ENCODE results near the gene MYD88. TPM values are rescaled to one million over a fixed set of nuclear protein-coding genes. Genes with fewer than 3 reads are reported as not detected.

Gene MYD88
- total RNA-seq, 1 experiment from 2014 or later: 14.8 TPM

DNA sequence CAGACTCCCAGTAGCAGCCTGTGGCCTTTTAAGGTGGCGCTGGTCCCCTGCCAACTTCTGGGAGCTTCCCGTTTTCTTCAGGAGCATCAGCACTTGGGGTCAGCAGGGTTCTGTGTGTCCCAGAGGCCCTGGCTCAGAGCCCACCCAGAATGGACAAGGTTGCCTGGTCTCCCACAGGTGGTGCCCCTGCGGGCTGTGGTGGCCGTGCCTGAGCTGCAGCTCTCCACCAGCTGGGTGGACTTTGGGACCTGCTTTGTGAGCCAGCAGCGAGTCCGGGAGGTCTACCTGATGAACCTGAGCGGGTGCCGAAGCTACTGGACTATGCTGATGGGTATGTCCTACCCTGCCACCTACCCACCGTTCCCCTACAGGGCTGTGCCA, 17.0 kb upstream of the MYD88 start (continued):
- TF ChIP-seq SRF (IDR thresholded peaks at IDR 0.05; ENCODE audit: low read depth): no peak

DNA sequence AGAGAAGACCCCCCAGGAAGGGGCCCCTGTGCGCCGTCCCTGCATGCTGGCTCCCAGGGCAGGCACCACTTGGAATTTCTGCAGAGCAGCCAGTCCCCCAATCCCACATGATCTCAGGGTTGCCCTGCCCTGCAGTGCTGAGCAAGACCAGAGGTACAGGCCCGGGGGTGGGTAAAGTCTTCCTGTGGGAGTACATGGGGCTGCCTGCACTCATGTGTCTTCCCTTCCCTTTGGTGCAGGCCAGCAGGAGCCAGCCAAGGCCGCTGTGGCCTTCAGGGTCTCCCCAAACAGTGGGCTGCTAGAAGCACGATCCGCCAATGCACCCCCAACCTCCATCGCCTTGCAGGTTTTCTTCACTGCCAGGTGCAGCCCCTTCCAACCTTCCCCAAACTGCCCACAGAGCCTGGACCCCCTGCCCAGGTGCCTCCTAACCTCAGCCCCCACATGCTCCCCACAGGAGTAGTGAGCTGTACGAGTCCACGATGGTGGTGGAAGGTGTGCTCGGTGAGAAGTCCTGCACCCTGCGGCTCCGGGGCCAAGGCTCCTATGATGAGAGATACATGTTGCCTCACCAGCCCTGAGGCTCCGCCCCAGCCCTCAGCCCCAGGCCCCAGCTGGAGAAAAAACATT, 16.5 kb upstream of the MYD88 start:
- no peak for TF ChIP-seq ELF1 (IDR thresholded peaks at IDR 0.05; ENCODE audit: borderline replicate concordance, low read depth)
- Histone ChIP-seq H3K27ac (ENCODE audit: low read depth, low read length) (no peak overlapping the region), H3K9ac (ENCODE audit: low read length) (no peak overlapping the region), H2AFZ (ENCODE audit: low read depth, low read length, poor library complexity, severe bottlenecking) (no peak overlapping the region), H3K4me2 (ENCODE audit: low read length) (no peak overlapping the region), H3K4me3 (replicated peaks in 1 of 2; ENCODE audit: low read depth in 1 of 2, low read length in 2 of 2) (no peak overlapping the region), H3K4me1 (ENCODE audit: control insufficient read depth in 1 of 2, insufficient read depth in 2 of 2, low read length in 2 of 2) (peaks cover 0 to 4% of the 10 kb centered on the region in 2 experiments; a peak in 2 of 4 replicates), H3K27me3 (ENCODE audit: insufficient read depth, low read length) (no peaks in the 10 kb centered on the region), H3K79me2 (ENCODE audit: insufficient read depth, low read length) (no peaks in the 10 kb centered on the region), H3K36me3 (ENCODE audit: control insufficient read depth in 1 of 2, insufficient read depth in 2 of 2, low read length in 2 of 2) (peaks cover 13 to 30% of the 10 kb centered on the region in 2 experiments; a peak in 3 of 4 replicates), H3K9me3 (ENCODE audit: control insufficient read depth in 1 of 2, insufficient read depth in 1 of 2, low read depth in 1 of 2, low read length in 2 of 2) (no peaks in the 10 kb centered on the region), H4K20me1 (ENCODE audit: insufficient read depth) (no peaks in the 10 kb centered on the region), H3K9me2 (ENCODE audit: insufficient read depth) (no peaks in the 10 kb centered on the region)
- no TSS peak for BruUV-seq (replicated peaks)
- intact Hi-C loops (cut with micrococcal nuclease): no loop called here
- ChIA-PET CTCF (no interaction called here), POLR2A (no interaction called here), RAD21 (ENCODE audit: low non-redundant PET in 1 of 2, low total read pairs in 2 of 2, uncharacterized antibody in 2 of 2, unreplicated experiment in 2 of 2) (no interaction called here)
- ATAC-seq (no peak), DNase-seq (ENCODE audit: low read depth, low spot score) (no peak)

DNA sequence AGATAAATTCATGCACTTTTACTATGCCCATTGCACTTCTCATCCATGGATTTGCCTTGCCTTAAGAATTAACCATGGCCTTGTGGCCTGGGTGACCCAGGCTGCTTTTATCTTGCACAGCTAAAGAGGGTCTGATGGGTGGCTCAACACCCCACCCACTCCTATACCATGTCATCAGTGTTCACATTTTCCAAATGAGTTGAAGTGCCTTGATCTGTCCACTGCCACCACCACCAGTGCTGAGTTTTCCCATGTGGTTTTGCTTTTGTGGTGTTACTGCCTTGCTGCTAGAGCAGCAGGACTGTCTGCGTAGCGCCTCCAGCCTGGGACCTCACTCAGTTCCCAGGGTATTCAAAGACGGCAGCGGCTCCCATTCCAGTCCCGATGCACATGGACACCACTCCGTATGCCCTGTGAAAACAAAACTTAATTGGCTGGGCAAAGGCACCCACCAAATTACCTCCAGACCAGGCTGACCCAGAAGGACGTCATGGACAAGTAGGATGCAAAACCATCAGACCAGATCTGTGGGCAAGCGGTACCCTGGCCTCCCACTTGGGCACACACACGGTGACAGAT, 15.7 kb upstream of the MYD88 start:
- Histone ChIP-seq H3K27me3 (ENCODE audit: insufficient read depth, low read length) (no peaks in the 10 kb centered on the region), H3K4me3 (replicated peaks in 1 of 2; ENCODE audit: low read depth in 1 of 2, low read length in 2 of 2) (no peak overlapping the region), H3K36me3 (ENCODE audit: control insufficient read depth in 1 of 2, insufficient read depth in 2 of 2, low read length in 2 of 2) (peaks cover 13 to 32% of the 10 kb centered on the region in 2 experiments; a peak in 3 of 4 replicates), H2AFZ (ENCODE audit: low read depth, low read length, poor library complexity, severe bottlenecking) (no peak overlapping the region), H3K9me2 (ENCODE audit: insufficient read depth) (no peaks in the 10 kb centered on the region), H3K27ac (ENCODE audit: low read depth, low read length) (no peak overlapping the region), H3K79me2 (ENCODE audit: insufficient read depth, low read length) (no peaks in the 10 kb centered on the region), H4K20me1 (ENCODE audit: insufficient read depth) (no peaks in the 10 kb centered on the region), H3K4me1 (ENCODE audit: control insufficient read depth in 1 of 2, insufficient read depth in 2 of 2, low read length in 2 of 2) (0 out of 4 replicates have a peak, but pooled peaks cover 0 to 3% of the 10 kb centered on the region in 2 experiments), H3K4me2 (ENCODE audit: low read length) (no peak overlapping the region), H3K9me3 (ENCODE audit: control insufficient read depth in 1 of 2, insufficient read depth in 1 of 2, low read depth in 1 of 2, low read length in 2 of 2) (no peaks in the 10 kb centered on the region), H3K9ac (ENCODE audit: low read length) (no peak overlapping the region)
- intact Hi-C loops (cut with micrococcal nuclease): no loop called here
- ChIA-PET CTCF (no interaction called here), RAD21 (ENCODE audit: low non-redundant PET in 1 of 2, low total read pairs in 2 of 2, uncharacterized antibody in 2 of 2, unreplicated experiment in 2 of 2) (no interaction called here), POLR2A (no interaction called here)
- DNase-seq (ENCODE audit: low read depth, low spot score): no peak
- no peak for ATAC-seq
- BruUV-seq (replicated peaks): no TSS peak
- TF ChIP-seq JUND (IDR thresholded peaks at IDR 0.05) (no peak), EZH2 (IDR thresholded peaks at IDR 0.05) (no peak), SP1 (IDR thresholded peaks at IDR 0.05; ENCODE audit: low read depth) (no peak)
